GM12892 (cell line): Measurements from ENCODE around the gene GPR176.

Experiments used
- POLR2A ChIP-seq: IDR thresholded peaks from 2 replicates; pipeline ENCODE4 v1.6.1; 2011; ENCODE audit warnings: low read depth, low read length, control low read depth
- POLR2AphosphoS5 ChIP-seq: IDR thresholded peaks from 2 replicates; pipeline ENCODE4 v1.6.1; 2011; ENCODE audit warnings: low read depth, low read length, control low read depth

DNA sequence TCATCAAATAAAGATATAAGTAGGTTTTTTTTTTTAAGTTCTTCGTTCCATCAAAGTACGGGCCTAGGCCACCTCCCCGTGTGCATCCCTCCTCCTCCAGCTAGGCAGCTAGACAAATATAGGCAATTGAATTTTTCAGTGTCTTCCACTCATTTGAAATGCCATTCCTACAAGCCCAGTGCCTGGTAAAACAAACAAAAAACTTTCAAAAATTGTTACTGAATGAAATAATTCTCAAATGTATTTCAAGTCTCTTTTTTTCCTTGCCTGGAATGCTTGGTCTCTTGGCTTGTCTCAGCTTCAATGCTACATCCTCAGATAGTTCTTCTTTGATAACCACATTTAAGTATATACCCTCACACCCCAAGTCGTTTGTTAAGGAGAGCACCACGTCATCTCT lies 17.6 kb upstream of the GPR176 start:
- TF ChIP-seq POLR2AphosphoS5 (no peak), POLR2A (no peak)
